ENCODE results near the gene TMEM184B. TPM values are rescaled to one million over a fixed set of nuclear protein-coding genes. Genes with fewer than 3 reads are reported as not detected.

TMEM184B gene
- total RNA-seq, 4 donors from 2014 or later, result 25.4 to 40.7 (median 31.2) TPM

DNA sequence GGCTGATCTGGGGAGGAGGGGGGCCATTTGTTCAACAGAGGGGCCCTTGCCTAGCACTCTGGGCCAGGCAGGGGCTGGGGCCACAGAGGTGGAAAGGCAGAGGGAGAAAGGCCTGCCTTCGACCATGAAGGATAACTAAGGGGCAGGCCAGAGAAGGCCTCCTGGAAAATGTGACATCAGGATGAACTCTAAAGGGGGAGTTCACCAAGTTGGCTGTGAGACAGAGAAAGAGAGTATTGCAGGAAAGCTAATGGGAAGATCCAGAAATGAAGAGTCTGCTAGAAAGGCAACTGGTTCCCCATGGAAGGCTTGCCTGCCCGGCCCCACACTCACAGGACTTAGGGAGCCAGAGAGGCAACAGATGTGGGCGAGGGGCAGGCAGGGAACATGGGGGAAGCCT lies 28.1 kb upstream of the TMEM184B start:
- Histone ChIP-seq H3K27ac (no peak overlapping the region), H3K4me1 (peaks cover 48 to 52% of the 10 kb centered on the region in 2 donors), H3K4me3 (no peak overlapping the region), H3K36me3 (peaks cover 0 to 68% of the 10 kb centered on the region in 2 donors), H3K9me3 (no peaks in the 10 kb centered on the region), H3K27me3 (no peaks in the 10 kb centered on the region)
- intact Hi-C loops (cut with DNase I; ENCODE audit: low total_unique reads), result no loop called here
- TF ChIP-seq, protein P1, sequence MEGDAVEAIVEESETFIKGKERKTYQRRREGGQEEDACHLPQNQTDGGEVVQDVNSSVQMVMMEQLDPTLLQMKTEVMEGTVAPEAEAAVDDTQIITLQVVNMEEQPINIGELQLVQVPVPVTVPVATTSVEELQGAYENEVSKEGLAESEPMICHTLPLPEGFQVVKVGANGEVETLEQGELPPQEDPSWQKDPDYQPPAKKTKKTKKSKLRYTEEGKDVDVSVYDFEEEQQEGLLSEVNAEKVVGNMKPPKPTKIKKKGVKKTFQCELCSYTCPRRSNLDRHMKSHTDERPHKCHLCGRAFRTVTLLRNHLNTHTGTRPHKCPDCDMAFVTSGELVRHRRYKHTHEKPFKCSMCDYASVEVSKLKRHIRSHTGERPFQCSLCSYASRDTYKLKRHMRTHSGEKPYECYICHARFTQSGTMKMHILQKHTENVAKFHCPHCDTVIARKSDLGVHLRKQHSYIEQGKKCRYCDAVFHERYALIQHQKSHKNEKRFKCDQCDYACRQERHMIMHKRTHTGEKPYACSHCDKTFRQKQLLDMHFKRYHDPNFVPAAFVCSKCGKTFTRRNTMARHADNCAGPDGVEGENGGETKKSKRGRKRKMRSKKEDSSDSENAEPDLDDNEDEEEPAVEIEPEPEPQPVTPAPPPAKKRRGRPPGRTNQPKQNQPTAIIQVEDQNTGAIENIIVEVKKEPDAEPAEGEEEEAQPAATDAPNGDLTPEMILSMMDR (IDR thresholded peaks at IDR 0.05 in 4 of 5, conservative IDR thresholded peaks at IDR 0.05 in 1 of 5), result no peak
- no peak for TF ChIP-seq POLR2A (IDR thresholded peaks at IDR 0.05)
- in situ Hi-C loops (cut with MboI; ENCODE audit: low sequenced_read_pairs in 4 of 4), result no loop called here
- DNase-seq (no peak), ATAC-seq (no peak)

- H3K27ac ChIP-seq, result no peak overlapping the region
- DNase-seq (no peak), ATAC-seq (no peak)
- no peaks in the 10 kb centered on the region for H3K27me3 ChIP-seq
- H3K9me3 ChIP-seq, result no peaks in the 10 kb centered on the region
- in situ Hi-C loops (cut with MboI; ENCODE audit: low sequenced_read_pairs in 4 of 4) (no loop called here), intact Hi-C loops (cut with DNase I; ENCODE audit: low total_unique reads) (no loop called here)
- peaks cover 0 to 74% of the 10 kb centered on the region in 2 donors for H3K36me3 ChIP-seq
- TF ChIP-seq, protein P1 (IDR thresholded peaks at IDR 0.05 in 4 of 5, conservative IDR thresholded peaks at IDR 0.05 in 1 of 5), result no peak
- no peak for TF ChIP-seq POLR2A (IDR thresholded peaks at IDR 0.05)
- no peak overlapping the region for H3K4me3 ChIP-seq
- H3K4me1 ChIP-seq, result peaks cover 43 to 46% of the 10 kb centered on the region in 2 donors
These were observed 27.6 kb upstream of the TMEM184B start for GRCh38 chr22:38300197-38300945.

DNA sequence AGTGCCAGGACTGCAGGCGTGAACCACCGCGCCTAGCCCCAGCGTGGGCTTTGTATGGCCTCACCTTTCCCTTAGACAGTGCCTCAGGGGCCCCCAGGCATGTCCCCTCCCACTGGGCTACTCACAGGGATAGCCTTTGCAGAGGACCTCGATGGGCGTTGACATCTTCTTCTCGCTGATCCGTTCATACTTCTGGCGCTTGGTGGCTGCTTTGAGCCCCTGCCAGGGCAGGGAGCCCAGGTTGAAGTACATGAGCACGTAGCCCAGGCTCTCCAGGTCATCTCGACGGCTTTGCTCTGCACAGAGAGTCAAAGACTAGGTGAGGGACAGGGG lies 26.9 kb upstream of the TMEM184B start:
- DNase-seq (no peak), ATAC-seq (peak in 1 of 2 donors; percentile 15)
- H3K9me3 ChIP-seq, result no peaks in the 10 kb centered on the region
- H3K27me3 ChIP-seq, result no peaks in the 10 kb centered on the region
- no peak overlapping the region for H3K27ac ChIP-seq
- no peak overlapping the region for H3K4me3 ChIP-seq
- intact Hi-C loops (cut with DNase I; ENCODE audit: low total_unique reads), result loop anchor here (5.0 kb wide), 1 partner anchor 53 kb away; no protein-coding TSS in a partner anchor
- TF ChIP-seq POLR2A (IDR thresholded peaks at IDR 0.05), result no peak
- TF ChIP-seq, protein P1 (IDR thresholded peaks at IDR 0.05 in 4 of 5, conservative IDR thresholded peaks at IDR 0.05 in 1 of 5), result no peak
- in situ Hi-C loops (cut with MboI; ENCODE audit: low sequenced_read_pairs in 4 of 4), result no loop called here
- H3K4me1 ChIP-seq, result peaks cover 37 to 39% of the 10 kb centered on the region in 2 donors
- H3K36me3 ChIP-seq, result peaks cover 0 to 80% of the 10 kb centered on the region in 2 donors

DNA sequence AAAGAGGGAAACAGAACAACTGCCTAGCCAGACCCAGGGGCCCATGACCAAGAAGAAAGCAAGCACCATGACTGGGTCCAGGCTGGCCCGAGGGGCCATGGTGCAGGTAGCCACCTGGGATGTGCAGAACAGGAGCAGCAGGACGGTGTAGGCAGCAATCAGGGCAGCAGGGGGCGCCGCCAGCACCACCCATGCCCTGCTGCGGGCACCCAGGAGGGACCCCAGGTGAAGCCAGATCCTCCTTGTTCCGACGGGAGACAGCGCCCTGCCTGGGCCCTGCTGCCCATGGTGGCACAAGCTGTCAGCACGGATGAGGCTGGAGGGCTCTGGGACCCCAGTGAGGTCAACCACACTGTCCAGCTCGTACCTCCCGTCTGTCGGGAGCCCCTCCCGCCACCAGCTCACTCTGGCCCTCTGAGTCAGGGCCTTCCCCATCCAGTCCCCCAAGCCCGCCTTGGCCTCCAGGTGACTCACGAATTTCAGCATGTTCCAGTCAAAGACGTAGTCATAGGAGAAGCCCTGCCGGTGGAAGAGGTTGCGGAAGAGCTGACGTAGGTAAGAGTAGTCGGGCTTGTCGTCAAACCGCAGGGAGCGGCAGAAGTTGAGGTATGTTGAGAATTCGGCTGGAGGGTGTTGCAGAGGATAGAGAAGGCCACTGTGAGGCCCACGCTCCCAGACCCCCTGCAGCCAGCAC lies 25.6 kb upstream of the TMEM184B start:
- intact Hi-C loops (cut with DNase I; ENCODE audit: low total_unique reads), result loop anchor here (5.0 kb wide), 1 partner anchor 54 kb away; no protein-coding TSS in a partner anchor
- in situ Hi-C loops (cut with MboI; ENCODE audit: low sequenced_read_pairs in 4 of 4), result no loop called here
- H3K9me3 ChIP-seq, result no peaks in the 10 kb centered on the region
- H3K4me1 ChIP-seq, result peaks cover 24 to 27% of the 10 kb centered on the region in 2 donors
- TF ChIP-seq, protein P1 (IDR thresholded peaks at IDR 0.05 in 4 of 5, conservative IDR thresholded peaks at IDR 0.05 in 1 of 5), result peak in 3 of 5 experiments; percentile 21 to 44 (median 44)
- TF ChIP-seq POLR2A (IDR thresholded peaks at IDR 0.05), result no peak
- H3K27me3 ChIP-seq, result no peaks in the 10 kb centered on the region
- ATAC-seq, result no peak
- DNase-seq, result no peak
- peaks cover 0 to 93% of the 10 kb centered on the region in 2 donors for H3K36me3 ChIP-seq
- no peak overlapping the region for H3K4me3 ChIP-seq
- H3K27ac ChIP-seq, result peak overlapping the region in 1 of 4 donors; percentile 7

Data from gastrocnemius medialis (tissue), 4 donors.